Activated CD8-positive, alpha-beta memory T cell treated with anti-CD3 and anti-CD28 coated beads for 1 hour (primary cell): ENCODE data around the gene DNAJA3.
"Not testable (repeated sequence)": the region's sequence is repeated elsewhere in the genome, so short reads cannot be mapped to it uniquely, and the experiment has no call there.

Experiments used
- DNase-seq, 2 donors: peaks; one replicate each; pipeline ENCODE4 v3.0.0-alpha.2; 2020; ENCODE audit warnings: low read depth in 1 of 2; ENCODE audit errors: extremely low read depth in 1 of 2

DNAJA3 gene

DNA sequence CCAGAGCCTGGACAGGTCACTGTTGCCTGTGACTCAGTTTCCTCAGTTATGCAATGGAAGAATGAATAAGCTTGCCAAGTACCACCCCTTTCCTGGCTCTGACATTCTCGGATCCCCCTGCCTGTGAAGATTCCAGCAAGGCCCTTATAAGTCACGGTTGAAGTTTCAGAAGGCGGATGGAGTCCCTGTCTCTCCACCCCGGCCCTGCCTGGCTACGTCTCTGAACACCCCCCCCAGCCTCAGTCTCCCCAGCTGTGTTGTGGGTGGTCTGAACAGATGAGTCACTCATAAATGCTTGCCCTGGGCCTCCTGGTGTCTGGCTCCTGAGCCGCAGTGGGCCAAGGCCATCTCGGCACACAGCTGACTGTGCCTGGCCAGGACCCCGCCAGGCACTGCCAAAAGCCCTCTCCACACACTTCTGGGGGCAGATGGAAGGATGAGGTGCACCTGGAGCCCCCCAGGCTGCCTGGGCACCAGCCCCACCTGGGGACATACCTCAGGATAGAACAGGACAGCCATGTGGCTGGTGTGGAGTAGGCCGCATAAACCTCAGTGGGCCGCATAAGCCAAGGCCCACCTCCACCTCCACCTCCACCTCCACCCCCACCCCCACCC is 38.6 kb upstream of the DNAJA3 start:
- no peak for DNase-seq

GRCh38 chr16:4387781-4388180 is 37.9 kb upstream of the DNAJA3 start:
- no peak for DNase-seq

- no peak for DNase-seq
Observed at GRCh38 chr16:4388271-4389021, 37.2 kb upstream of the DNAJA3 start.

DNA sequence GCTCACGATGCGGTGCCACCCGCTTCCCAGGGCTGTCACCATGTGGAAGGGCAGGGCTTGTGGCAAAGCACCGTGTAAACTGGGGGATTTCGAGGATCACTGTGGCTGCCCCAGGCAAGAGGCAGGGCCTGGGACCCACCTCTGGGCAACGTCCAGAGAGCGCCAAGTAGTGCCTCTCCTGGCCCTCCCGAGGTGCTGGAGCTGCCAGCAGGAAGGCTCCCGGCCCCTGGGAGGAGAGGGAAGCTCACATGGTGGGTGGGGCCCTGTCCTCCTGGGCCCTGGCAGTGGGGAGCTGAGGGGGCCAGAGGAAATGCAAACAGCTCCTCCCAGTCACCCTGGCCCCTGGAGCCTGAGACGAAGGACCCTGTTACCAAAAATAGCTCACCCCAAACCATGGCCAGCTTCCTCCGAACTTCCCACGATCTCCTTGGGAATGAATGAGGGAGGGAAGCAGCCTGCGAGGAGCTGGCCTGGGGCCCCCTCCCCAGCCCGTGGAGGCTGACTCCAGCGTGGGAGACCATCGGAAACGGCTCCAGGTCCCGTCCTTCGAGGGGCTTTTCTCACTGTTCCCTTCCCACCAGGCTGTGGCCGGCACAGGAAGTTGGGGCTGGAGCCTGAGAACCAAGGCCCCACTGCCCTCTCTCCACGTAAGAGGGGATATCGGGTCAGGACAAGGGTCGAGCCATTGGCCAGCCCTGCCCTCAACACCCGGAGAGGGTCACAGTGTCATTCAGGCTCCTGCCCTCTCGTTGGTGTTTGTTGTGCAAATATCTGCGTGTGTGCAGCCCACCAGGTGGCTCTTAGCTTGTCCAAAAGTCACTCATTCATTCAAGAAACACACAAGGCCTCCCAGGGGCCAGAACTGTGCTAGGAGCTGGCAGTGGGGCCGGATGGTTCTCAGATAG is 36.4 kb upstream of the DNAJA3 start:
- DNase-seq = no peak

DNA sequence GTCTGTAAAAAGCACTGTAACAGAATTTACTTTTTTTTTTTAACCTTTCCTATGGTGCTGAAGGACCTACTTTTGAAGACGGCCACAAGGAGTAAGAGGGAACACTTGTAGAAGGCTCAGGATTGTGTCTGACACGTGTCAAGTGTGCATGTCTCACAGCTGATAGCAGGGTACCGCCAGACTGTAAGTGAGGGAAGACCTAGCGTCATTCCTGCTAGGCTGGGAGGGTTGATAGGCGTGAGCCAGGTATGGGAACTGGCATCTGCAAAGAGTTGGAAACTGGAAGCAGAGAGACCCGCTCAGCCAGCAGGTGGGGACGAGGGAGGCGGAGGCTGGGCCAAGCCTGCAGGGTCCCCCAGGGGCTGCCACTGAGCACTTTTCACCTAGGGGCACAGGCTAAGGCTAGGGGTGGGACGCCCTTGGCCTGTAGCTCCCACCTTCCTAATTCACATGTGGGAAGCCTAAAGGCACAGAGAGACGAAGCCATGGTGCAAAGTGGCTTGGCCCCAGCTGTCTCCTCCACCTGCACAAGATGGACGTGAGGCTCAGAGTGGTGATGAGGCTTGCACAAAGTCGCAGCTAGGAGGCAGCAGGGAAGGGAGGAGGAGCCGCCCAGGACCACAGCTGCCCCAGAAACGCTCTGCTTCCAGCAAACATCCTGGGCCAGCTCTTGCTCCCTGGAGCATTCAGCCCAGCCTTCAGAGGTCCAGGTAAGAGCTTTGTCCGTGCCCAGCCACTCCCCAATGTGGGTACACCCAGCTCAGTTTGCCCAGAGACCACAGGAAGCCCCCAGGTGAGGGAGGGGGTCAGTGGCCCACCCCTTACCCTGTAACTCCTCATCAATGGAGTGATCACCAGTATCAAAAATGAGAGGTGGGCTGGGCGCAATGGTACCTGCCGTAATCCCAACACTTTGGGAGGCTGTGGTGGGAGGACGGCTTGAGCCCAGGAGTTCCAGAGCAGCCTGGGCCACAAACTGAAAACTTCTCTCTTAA is 35.1 kb upstream of the DNAJA3 start:
- DNase-seq = no peak

DNA sequence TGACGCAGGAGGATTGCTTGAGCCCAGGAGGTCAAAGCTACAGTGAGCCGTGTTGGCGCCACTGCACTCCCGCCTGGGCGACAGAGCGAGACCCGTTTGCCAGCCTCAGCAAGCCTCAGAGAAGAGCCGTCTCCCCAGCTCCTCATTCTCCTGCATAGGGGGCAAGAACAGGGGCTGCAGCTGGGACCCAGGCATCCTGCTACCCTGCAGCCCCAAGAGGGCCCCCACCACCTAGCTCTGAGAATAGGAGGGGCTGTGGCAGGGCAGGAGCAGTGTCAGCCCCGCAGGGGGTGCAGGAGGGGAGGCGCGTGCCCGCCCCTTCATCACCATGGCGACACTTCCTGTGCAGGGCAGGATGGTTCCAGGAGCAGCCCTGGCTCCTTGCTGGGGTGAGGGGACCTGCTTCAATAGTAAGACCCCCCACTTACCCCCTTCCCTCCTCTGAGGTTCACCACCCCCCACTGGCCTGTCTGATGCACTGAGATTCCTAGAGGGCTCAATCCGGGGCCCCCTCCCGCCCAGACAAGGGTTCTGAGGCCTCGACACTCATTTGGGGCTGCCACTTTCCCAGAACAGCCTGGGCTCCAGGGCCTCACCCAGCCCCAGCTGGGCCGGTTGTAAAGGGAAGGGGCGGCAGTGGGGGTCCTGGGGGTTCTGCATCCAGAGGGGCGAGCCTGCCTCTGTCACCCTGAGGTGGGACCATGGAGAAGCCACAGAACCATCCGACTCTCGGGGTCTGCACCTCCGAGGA is 33.9 kb upstream of the DNAJA3 start:
- DNase-seq = no peak

GRCh38 chr16:4392382-4393239 is 33.1 kb upstream of the DNAJA3 start:
- DNase-seq = no peak

- DNase-seq = no peak
Observed at GRCh38 chr16:4393240-4393600, 32.4 kb upstream of the DNAJA3 start.

DNA sequence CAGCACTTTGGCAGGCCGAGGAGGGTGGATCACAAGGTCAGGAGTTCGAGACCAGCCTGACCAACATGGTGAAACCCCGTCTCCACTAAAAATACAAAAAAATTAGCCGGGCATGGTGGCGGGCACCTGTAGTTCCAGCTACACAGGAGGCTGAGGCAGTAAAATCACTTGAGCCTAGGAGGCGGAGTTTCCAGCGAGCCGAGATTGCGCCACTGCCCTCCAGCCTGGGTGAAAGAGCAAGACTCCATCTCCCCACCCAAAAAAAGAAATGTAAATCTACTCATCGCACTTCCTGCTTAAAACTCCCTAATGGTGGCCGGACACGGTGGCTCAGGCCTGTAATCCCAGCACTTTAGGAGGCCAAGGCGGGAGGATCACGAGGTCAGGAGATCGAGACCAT is 31.8 kb upstream of the DNAJA3 start:
- not testable (repeated sequence) for DNase-seq

- no peak for DNase-seq
Observed at GRCh38 chr16:4395055-4395726, 30.5 kb upstream of the DNAJA3 start.

GRCh38 chr16:4399001-4399730 is 26.5 kb upstream of the DNAJA3 start:
- DNase-seq = no peak

DNA sequence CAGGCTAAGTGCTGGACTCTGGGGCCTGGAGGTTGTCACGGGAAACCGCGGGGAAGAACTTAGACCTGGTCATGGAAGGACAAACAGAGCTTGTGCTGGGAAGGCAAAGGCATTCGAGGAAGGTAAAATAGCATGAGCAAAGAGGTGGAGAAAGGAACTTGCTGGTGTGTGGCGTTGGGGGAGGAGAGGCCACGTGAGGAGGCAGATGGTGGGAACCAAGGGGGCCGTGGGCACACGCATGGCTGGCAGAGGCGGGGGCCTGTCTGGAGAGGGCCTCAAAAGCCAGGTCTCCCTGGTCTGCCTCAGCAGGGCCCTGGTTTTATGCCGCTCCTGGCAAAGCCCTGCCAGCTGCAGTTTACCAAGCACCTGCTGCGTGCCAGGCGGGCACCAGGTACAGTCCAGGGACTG is 24.6 kb upstream of the DNAJA3 start:
- DNase-seq = no peak

- DNase-seq = no peak
Observed at GRCh38 chr16:4401510-4401909, 24.2 kb upstream of the DNAJA3 start.

DNA sequence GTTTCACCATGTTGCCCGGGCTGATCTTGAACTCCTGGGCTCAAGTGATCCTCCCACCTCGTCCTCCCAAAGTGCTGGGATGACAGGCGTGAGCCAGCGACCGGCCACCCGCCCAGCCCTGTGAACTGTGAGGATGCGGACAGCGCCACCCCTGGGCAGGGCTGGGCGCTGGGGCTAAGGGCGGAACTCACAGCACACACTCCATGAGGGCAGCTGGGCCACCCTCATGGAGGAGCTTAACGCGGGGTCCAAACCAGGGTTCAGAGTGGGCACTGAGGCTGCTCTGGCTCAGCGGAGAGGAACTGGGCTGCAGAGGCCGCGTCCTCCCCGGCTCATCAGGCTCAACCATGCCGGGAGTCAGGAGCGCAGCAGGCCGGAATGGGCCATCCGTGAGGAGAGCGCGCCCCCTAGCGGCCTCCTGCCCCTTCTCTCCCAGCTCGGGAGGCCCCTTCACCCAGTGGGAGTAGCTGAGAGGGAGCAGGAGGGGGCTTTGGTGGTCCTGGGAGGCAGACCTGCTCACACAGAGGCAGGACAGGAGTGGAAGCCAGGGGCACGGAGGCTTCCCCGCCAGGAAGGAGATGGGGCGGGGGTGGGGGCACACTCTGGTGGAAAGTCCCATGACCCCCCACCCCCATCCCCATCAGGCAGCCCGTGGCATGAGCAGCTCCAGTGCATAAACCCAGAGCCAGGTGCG is 23.1 kb upstream of the DNAJA3 start:
- peak; percentile 24 to 54 for DNase-seq

DNA sequence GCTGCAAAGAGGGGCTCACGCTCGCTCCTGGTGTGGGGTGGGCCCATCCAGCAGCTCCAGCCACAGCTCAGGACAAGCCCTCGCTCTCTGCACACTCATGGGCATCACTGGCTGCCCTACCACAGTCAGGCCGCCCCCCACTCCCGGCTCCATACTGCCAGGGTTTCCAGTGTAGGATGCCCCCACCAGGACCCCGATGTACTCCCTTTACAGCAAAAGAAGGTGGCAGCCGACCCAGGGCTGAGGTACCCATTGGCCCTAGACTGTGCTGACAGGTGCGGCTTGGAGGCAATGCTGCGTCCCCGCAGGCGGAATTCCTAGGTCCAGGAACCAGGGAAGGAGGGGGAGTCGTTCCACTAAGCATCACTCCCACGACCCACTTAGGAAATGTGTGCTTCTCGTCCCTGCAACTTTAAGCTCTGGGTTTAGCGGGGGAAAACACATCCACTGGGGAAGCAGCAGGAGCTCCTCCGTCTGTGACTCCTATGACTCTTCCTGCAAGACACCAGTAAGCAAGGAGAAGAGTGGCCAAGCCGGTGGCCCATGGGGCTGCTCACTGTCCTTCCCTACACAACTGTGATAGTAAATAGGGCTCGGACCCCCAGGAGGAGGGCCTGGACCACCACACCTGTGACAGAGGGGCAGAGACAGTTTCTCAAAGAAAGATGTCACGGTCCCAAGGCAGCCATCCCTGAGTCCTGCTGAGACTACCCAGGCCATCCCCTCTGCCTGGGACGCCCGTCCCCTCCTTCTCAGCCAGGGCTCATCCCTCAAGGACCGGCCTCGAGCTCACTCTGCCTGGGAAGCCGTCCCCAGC is 22.3 kb upstream of the DNAJA3 start:
- DNase-seq = no peak

- no peak for DNase-seq
Observed at GRCh38 chr16:4404247-4404966, 21.3 kb upstream of the DNAJA3 start.
